ENCODE results near the gene MBD3L3.
"Not testable (repeated sequence)": the region's sequence is repeated elsewhere in the genome, so short reads cannot be mapped to it uniquely, and the experiment has no call there.

Gene MBD3L3

GRCh38 chr19:7058576-7058975, at the start of gene MBD3L3:
Gene MBD3L3, minus strand, starts transcription at chr19:7058676. Its CDS starts 71 bp downstream, at chr19:7058605.
- not testable (repeated sequence) for DNase-seq (ENCODE audit: low read depth in 2 of 2)

DNA sequence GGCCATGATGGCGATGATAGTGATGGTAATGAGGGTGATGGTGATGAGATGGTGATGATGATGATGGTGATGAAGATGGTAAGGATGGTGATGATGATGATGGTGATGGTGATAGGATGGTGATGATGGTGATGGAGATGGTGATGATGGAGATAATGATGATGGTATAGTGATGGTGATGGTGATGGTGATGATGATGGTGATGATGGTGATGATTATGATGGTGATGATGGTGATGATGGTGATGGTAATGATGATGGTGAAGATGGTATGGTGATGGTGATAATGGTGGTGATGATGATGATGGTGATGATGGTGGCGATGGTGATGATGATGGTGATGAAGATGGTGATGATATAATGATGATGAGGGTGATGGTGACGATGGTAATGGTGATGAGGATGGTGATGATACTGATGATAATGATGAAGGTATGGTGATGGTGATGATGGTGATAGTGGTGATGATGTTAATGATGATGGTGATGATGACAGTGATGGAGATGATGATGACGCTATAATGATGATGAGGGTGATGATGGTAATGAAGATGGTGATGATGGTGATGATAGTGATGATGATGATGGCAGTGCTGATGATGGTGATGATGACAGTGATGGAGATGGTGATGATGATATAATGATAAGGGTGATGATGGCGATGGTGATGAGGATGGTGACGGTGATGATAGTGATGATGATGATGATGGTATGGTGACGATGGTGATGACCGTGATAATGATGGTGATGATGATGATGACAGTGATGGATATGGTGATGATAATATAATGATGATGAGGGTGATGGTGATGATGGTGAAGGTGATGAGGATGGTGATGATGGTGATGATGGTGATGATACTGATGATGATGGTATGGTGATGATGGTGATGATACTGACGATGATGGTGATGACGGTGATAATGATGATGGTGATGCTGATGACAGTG, 48.5 kb upstream of the MBD3L3 start:
- no peak for DNase-seq (ENCODE audit: low read depth in 2 of 2)

DNA sequence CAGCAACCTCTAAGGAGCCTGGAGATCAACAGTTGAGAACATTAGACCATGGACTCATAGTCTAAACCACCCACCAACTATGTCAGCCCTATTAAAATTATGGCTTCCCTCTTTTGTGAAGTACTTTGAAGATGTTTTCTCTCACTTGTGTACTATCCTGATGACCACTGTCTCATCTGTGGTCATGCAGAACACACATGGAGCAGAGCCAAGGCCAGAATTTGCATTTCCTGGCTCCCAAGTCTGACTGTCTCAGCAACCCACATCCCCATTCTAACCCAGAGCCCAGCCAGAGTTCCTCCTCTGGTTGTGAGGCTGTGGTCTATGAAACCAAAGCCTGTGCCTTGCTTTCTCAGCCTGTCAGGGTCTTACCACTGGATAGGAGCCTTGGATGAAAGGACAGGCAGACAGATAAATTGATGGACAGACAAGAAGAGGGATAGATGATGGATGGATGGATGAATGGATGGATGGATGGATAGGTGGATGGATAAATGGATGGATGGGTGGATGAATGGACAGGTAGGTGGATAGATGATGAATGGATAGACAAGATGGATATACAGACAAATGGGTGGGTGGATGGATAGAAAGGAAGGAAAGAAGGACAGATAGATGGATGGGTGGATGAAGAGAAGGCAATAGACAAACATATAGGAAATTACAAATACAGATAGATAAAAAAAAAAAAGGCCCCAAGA, 46.4 kb upstream of the MBD3L3 start:
- DNase-seq (ENCODE audit: low read depth in 2 of 2): no peak

GRCh38 chr19:7101498-7102253, 43.2 kb upstream of the MBD3L3 start:
- DNase-seq (ENCODE audit: low read depth in 2 of 2): no peak

- peak; percentile 70 to 80 for DNase-seq (ENCODE audit: low read depth in 2 of 2)
Observed at GRCh38 chr19:7099597-7099921, 41.1 kb upstream of the MBD3L3 start.

- peak; percentile 80 to 85 for DNase-seq (ENCODE audit: low read depth in 2 of 2)
Observed at GRCh38 chr19:7098701-7099596, 40.5 kb upstream of the MBD3L3 start.

DNA sequence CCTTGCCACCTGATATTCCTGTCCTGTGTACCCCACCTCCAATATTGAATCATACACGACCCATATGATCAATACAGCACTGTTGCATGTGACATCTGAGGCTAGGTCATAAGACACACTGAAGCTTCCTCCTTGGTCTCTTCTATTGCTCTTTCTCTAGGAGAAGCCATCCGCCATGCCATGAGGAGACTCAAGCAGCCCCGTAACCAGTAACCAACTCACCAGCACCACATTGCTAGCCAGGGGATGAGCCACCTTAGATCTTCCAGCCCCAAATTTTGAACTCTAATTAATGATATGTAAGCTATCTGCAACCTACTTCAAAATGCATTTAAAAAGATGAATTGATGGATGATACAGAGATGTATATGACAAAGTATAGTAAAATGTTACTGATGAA, 39.6 kb upstream of the MBD3L3 start:
- no peak for DNase-seq (ENCODE audit: low read depth in 2 of 2)

- no peak for DNase-seq (ENCODE audit: low read depth in 2 of 2)
Observed at GRCh38 chr19:7088999-7089398, 30.5 kb upstream of the MBD3L3 start.

DNA sequence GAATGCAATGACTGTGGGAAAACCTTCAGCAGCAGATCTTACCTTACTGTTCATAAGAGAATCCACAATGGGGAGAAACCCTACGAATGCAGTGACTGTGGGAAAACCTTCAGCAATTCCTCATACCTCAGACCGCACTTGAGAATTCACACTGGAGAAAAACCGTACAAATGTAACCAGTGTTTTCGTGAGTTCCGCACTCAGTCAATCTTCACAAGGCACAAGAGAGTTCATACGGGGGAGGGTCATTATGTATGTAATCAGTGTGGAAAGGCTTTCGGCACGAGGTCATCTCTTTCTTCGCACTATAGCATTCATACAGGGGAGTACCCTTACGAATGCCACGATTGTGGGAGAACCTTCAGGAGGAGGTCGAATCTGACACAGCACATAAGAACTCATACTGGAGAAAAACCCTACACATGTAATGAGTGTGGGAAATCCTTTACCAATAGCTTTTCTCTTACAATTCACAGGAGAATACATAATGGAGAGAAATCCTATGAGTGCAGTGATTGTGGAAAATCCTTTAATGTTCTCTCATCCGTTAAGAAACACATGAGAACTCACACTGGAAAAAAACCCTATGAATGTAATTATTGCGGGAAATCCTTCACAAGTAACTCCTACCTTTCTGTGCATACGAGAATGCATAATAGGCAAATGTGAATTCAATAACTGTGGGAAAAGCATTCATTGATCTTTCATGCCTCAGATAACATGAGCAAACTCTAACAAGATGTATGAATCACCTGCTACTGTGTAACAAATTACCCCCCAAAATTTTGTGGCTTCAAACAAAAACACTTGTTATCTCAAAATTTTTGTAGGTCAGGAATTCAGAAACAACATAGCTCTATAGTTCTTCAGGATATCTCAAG, 24.8 kb upstream of the MBD3L3 start:
- DNase-seq (ENCODE audit: low read depth in 2 of 2): no peak

DNA sequence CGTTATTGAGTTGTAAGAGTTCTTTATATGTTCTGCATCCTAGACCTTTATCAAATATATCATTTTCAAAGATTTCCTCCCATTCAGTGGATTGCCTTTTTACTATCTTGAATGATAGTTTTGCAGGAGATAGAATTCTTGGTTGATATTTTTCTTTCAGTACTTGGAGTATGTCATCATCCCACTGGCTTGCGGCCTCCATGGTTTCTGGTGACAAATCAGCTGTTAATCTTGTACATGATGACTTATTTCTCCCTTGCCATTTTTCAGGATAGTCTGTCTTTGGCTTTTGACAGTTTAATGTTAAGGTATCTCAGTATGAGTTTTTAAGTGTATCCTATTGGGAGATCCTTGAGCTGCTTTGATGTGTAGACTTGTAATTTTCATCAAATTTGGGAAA, 19.5 kb upstream of the MBD3L3 start:
- no peak for DNase-seq (ENCODE audit: low read depth in 2 of 2)

DNA sequence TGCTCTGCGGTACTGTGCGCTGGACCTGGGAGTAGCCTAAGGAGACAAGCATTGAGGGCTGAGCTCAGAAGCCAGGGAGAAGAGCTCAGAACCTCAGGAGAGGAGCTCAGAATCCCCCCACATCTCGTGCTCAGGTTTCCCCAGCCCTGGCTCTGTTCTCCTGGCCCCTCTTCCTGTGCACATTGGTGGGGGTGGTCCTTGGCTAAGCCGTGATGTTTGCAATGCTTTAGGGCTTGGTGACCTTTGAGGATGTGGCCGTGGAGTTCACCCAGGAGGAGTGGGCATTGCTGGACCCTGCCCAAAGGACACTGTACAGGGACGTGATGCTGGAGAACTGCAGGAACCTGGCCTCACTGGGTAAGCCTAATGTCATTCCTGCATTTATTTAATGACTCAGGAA, 17.7 kb upstream of the MBD3L3 start:
- no peak for DNase-seq (ENCODE audit: low read depth in 2 of 2)

GRCh38 chr19:7074705-7075282, 16.3 kb upstream of the MBD3L3 start:
- DNase-seq (ENCODE audit: low read depth in 2 of 2): no peak

GRCh38 chr19:7072541-7072940, 14.1 kb upstream of the MBD3L3 start:
- DNase-seq (ENCODE audit: low read depth in 2 of 2): no peak

DNA sequence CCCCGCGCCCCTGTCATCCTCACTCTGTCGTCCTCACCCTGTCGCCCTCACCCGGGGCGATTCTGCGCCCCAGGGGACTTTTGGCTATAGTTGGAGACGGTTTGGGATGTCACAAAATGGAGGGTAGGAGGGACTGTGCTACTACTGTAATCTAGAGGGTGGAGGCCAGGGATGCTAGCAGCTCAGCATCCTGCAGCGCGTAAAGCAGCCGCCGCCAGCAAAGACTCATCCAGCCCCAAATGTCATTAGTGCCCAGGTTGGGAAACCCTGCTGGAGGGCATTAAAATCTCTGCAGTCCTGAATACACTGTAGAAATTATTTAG, 11.4 kb upstream of the MBD3L3 start:
- DNase-seq (ENCODE audit: low read depth in 2 of 2): no peak

GRCh38 chr19:7069042-7069903, 10.8 kb upstream of the MBD3L3 start, which contains the start of gene ZNF557:
Gene ZNF557, plus strand, starts transcription at chr19:7069703. Its CDS starts 5,372 bp downstream, at chr19:7075075.
- DNase-seq (ENCODE audit: low read depth in 2 of 2): peak; percentile 97 to 99

- no peak for DNase-seq (ENCODE audit: low read depth in 2 of 2)
Observed at GRCh38 chr19:7068599-7068998, 10.1 kb upstream of the MBD3L3 start.

- no peak for DNase-seq (ENCODE audit: low read depth in 2 of 2)
Observed at GRCh38 chr19:7067716-7068115, 9.2 kb upstream of the MBD3L3 start.

- DNase-seq (ENCODE audit: low read depth in 2 of 2): not testable (repeated sequence)
Observed at GRCh38 chr19:7067122-7067521, 8.6 kb upstream of the MBD3L3 start.
